ENCODE data around the gene OPA1. TPM values are rescaled to one million over a fixed set of nuclear protein-coding genes. Genes with fewer than 3 reads are reported as not detected.

OPA1 gene
- total and polyA plus RNA-seq, 11 donors = 23.0 to 215 (median 106) TPM

DNA sequence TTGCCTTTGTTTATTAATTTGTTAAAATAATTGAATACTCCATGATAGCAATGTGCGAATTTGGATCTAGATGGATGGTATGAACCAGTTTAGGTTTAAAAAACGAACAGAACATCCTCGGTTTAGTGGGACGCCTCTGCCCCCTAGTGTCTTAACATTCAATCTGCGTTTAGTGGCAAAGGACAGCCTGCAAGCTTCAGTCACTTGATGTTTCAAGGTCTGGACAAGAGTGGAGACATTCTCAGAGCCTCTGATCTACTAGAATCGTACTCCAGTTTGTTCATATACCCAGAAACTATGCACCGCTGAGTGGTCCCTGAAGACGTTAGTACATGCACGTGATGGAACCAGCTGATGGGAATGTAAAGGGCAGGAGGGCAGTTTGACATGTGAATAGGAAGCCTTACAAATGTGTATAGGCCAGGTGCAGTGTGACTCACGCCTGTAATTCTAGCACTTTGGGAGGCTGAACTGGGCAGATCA, 20.5 kb upstream of the OPA1 start:
- peak; percentile 37 to 79 (median 70) for ATAC-seq
- H3K27ac ChIP-seq = no peak overlapping the region
- H3K9me3 ChIP-seq = no peaks in the 10 kb centered on the region
- intact Hi-C loops (cut with DNase I) = loop anchor here (1.0 to 10.0 kb wide), 18 partner anchors 110 to 1098 kb away; partner anchors contain the start of gene MB21D2 (in 1 of the 10)
- DNase-seq = peak in 4 of 5 donors; percentile 37 to 48 (median 42)
- no peaks in the 10 kb centered on the region for H3K4me1 ChIP-seq
- TF ChIP-seq, protein P1, sequence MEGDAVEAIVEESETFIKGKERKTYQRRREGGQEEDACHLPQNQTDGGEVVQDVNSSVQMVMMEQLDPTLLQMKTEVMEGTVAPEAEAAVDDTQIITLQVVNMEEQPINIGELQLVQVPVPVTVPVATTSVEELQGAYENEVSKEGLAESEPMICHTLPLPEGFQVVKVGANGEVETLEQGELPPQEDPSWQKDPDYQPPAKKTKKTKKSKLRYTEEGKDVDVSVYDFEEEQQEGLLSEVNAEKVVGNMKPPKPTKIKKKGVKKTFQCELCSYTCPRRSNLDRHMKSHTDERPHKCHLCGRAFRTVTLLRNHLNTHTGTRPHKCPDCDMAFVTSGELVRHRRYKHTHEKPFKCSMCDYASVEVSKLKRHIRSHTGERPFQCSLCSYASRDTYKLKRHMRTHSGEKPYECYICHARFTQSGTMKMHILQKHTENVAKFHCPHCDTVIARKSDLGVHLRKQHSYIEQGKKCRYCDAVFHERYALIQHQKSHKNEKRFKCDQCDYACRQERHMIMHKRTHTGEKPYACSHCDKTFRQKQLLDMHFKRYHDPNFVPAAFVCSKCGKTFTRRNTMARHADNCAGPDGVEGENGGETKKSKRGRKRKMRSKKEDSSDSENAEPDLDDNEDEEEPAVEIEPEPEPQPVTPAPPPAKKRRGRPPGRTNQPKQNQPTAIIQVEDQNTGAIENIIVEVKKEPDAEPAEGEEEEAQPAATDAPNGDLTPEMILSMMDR (IDR thresholded peaks at IDR 0.05) = peak; percentile 56 to 87 (median 74)
- no peak for TF ChIP-seq POLR2A (IDR thresholded peaks at IDR 0.05)
- no peaks in the 10 kb centered on the region for H3K36me3 ChIP-seq
- WGBS, 4 donors = 8 to 14% (median 11%) methylated on average over 10 of the region's 10 CpGs
- no peaks in the 10 kb centered on the region for H3K27me3 ChIP-seq
- no peak overlapping the region for H3K4me3 ChIP-seq

DNA sequence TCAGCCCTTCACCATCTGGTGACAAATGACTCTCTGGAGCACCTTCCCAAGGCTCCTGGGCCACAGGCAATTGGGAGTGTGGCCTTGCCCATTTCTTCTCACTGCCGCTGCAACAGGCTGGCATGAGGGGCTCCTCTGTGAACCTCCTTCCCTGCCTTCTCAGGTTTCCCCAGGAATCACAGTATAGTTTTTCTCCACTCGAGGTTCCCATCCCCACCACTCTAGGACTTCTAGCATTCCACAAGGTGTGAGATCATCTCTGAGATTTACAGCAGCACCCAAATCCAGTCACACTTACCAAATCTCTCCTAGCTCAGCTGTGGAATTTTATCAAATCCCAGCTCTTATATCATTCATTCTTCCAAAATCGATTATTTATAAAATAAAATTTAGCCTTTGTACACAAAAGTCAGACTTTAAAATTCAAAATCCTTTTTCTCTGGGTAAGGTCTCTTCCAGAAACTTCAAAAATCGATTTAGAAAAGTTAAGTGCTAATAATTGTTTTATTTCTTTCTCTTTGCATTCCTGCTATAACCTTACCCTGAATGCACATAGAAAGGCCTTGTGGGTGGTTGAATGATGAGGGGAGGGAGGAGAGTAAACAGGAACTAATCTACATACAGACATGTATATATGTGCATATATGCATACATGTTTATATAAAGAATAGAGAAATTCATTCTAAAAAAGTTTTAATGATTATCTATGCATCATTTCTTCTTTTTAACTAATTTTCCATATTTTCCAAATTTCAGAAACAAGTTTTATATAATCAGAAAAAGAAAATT, 19.4 kb upstream of the OPA1 start:
- H3K36me3 ChIP-seq = no peaks in the 10 kb centered on the region
- H3K4me3 ChIP-seq = no peak overlapping the region
- ATAC-seq (no peak), DNase-seq (no peak)
- intact Hi-C loops (cut with DNase I) = loop anchor here (2.0 to 10.0 kb wide), 15 partner anchors 111 to 1099 kb away; partner anchors contain the start of gene MB21D2 (in 1 of the 10)
- TF ChIP-seq, protein P1 (IDR thresholded peaks at IDR 0.05) = no peak
- no peak for TF ChIP-seq POLR2A (IDR thresholded peaks at IDR 0.05)
- H3K4me1 ChIP-seq = no peaks in the 10 kb centered on the region
- 68 to 73% (median 69%) methylated on average over 4 of the region's 4 CpGs for WGBS, 4 donors
- H3K27ac ChIP-seq = no peak overlapping the region
- no peaks in the 10 kb centered on the region for H3K27me3 ChIP-seq
- H3K9me3 ChIP-seq = no peaks in the 10 kb centered on the region

DNA sequence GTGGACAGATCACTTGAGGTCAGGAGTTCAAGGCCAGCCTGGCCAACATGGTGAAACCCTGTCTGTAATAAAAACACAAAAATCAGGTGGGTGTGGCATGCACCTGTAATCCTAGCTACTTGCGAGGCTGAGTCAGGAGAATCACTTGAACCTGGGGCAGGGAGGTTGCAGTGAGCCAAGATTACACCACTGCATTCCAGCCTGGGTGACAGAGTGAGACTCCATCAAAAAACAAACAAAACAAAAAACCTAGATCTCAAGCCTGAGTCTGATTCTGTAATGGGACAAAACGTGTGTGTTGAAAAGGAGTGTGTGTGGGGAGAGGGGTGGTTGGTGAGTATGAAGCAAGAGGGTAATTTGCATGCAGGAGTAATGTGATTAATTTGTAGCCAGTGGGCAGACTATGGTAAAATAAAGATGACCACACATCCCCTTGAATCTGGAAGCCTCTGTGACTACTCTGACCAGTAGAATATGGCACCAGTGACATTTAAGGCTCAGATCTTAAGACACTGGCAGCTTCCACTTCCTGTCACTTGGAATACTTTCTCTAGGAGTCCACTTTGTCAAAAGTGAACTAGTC, 18.4 kb upstream of the OPA1 start:
- 57 to 74% (median 65%) methylated on average over 2 of the region's 2 CpGs for WGBS, 4 donors
- Histone ChIP-seq H3K4me3 (no peak overlapping the region), H3K27ac (no peak overlapping the region), H3K4me1 (no peaks in the 10 kb centered on the region), H3K36me3 (no peaks in the 10 kb centered on the region), H3K9me3 (no peaks in the 10 kb centered on the region), H3K27me3 (no peaks in the 10 kb centered on the region)
- intact Hi-C loops (cut with DNase I) = loop anchor here (5.0 to 10.0 kb wide), 11 partner anchors 112 to 1100 kb away; partner anchors contain the start of gene MB21D2 (in 1 of the 10)
- TF ChIP-seq, protein P1 (IDR thresholded peaks at IDR 0.05) = no peak
- TF ChIP-seq POLR2A (IDR thresholded peaks at IDR 0.05) = no peak
- ATAC-seq (no peak), DNase-seq (no peak)

DNA sequence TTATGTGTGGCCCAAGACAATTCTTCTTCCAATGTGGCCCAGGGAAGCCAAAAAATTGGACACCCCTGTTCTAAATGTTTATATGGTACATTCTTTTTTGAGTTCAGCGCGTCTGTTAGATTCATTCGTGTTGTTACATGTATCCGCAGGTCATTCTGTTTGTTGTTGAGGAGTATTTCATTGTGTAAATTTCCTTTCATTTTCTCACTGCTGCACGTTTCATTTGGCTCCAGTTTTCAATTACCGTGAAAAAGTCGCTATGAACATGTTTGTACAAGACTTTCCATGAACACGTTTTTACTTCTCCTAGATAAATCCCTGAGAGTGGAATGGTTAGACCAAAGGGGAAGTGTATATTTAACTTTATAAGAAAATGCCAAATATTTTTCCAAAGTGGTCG, 7.5 kb upstream of the OPA1 start:
- no peaks in the 10 kb centered on the region for H3K4me1 ChIP-seq
- no peak for TF ChIP-seq POLR2A (IDR thresholded peaks at IDR 0.05)
- TF ChIP-seq, protein P1 (IDR thresholded peaks at IDR 0.05) = no peak
- intact Hi-C loops (cut with DNase I) = no loop called here
- no peaks in the 10 kb centered on the region for H3K27me3 ChIP-seq
- WGBS, 4 donors = 76 to 81% (median 79%) methylated on average over 9 of the region's 9 CpGs
- no peak overlapping the region for H3K27ac ChIP-seq
- DNase-seq = no peak
- no peaks in the 10 kb centered on the region for H3K9me3 ChIP-seq
- no peaks in the 10 kb centered on the region for H3K36me3 ChIP-seq
- ATAC-seq = no peak
- no peak overlapping the region for H3K4me3 ChIP-seq
